Bronchial epithelial cell (primary cell): ENCODE data around the gene TXNL4A. TPM values are rescaled to one million over a fixed set of nuclear protein-coding genes. Genes with fewer than 3 reads are reported as not detected.

Source experiments
- DNase-seq: peaks from one replicate; pipeline ENCODE4 v3.0.0-alpha.2; 2010; ENCODE audit warnings: low read depth
- FAIRE-seq: peaks from 2 replicates; lab custom pipeline; 2011; peaks lifted over from hg19 to GRCh38; lab: Jason Lieb, UNC
- H3K27me3 ChIP-seq: 2 replicates; pipeline ENCODE4 v1.5.1; 2011; ENCODE audit warnings: low read length; ENCODE audit not compliant: control insufficient read depth, insufficient read depth
- H3K36me3 ChIP-seq: 2 replicates; pipeline ENCODE4 v1.5.1; 2011; ENCODE audit warnings: low read length; ENCODE audit not compliant: control insufficient read depth, insufficient read depth
- H3K4me3 ChIP-seq: 2 replicates; pipeline ENCODE4 v1.5.1; 2011; ENCODE audit warnings: mild to moderate bottlenecking, low read depth, low read length, control low read depth
- CTCF ChIP-seq: IDR thresholded peaks from 2 replicates; pipeline ENCODE4 v1.5.1; 2011; ENCODE audit warnings: mild to moderate bottlenecking, moderate library complexity, low read length, control low read depth, inconsistent platforms; ENCODE audit not compliant: insufficient read depth, severe bottlenecking
- total RNA-seq: library from RNA; depleted of rRNA; stranded (reverse); fragments of >200 nt; gene quantifications from 2 replicates; pipeline ENCODE4 v1.2.1, GENCODE V29; 2014

The TXNL4A gene
- total RNA-seq, 1 donor from 2014 or later, result 44.0 TPM

GRCh38 chr18:79982736-79983135 lies 5.6 kb downstream of the TXNL4A start:
- Histone ChIP-seq H3K4me3 (no peak overlapping the region), H3K36me3 (peaks cover 15% of the 10 kb centered on the region), H3K27me3 (no peaks in the 10 kb centered on the region)
- FAIRE-seq (no peak), DNase-seq (no peak)
- TF ChIP-seq CTCF, result no peak

- no peak for TF ChIP-seq CTCF
- H3K4me3 ChIP-seq, result no peak overlapping the region
- FAIRE-seq, result no peak
- H3K27me3 ChIP-seq, result no peaks in the 10 kb centered on the region
- peaks cover 11% of the 10 kb centered on the region for H3K36me3 ChIP-seq
- no peak for DNase-seq
Observed at GRCh38 chr18:79980585-79980984, 7.8 kb downstream of the TXNL4A start.

- FAIRE-seq (no peak), DNase-seq (no peak)
- no peak for TF ChIP-seq CTCF
- H3K4me3 ChIP-seq, result no peak overlapping the region
- H3K27me3 ChIP-seq, result no peaks in the 10 kb centered on the region
- peaks cover 13% of the 10 kb centered on the region for H3K36me3 ChIP-seq
Observed at GRCh38 chr18:79979843-79980242, 8.5 kb downstream of the TXNL4A start.

GRCh38 chr18:79975985-79976680 lies 12.2 kb downstream of the TXNL4A start:
- Histone ChIP-seq H3K36me3 (peaks cover 12% of the 10 kb centered on the region), H3K4me3 (no peak overlapping the region), H3K27me3 (no peaks in the 10 kb centered on the region)
- FAIRE-seq, result no peak
- no peak for TF ChIP-seq CTCF
- no peak for DNase-seq

GRCh38 chr18:79975043-79975442 lies 13.3 kb downstream of the TXNL4A start:
- no peaks in the 10 kb centered on the region for H3K27me3 ChIP-seq
- peaks cover 12% of the 10 kb centered on the region for H3K36me3 ChIP-seq
- TF ChIP-seq CTCF, result no peak
- no peak for FAIRE-seq
- DNase-seq, result no peak
- no peak overlapping the region for H3K4me3 ChIP-seq
